Uterus (tissue), 2 donors: Measurements from ENCODE around the gene TEKT4.
"Not testable (repeated sequence)": the region's sequence is repeated elsewhere in the genome, so short reads cannot be mapped to it uniquely, and the experiment has no call there.

Source experiments
- CTCF ChIP-seq, 4 experiments: fragments of 200-600 bp in 2 of 4; fragments of 450-650 bp in 2 of 4; sonication (generic) in 2 of 4; IDR thresholded peaks; one replicate each; pipeline ENCODE4 v1.5.1; 2016 to 2019; ENCODE audit warnings: antibody characterized with exemption in 4 of 4, mild to moderate bottlenecking in 2 of 4, moderate library complexity in 1 of 4
- POLR2A ChIP-seq, 2 donors: fragments of 450-650 bp; IDR thresholded peaks; one replicate each; pipeline ENCODE4 v1.6.1; 2016; ENCODE audit warnings: antibody characterized with exemption in 2 of 2, mild to moderate bottlenecking in 1 of 2, moderate library complexity in 1 of 2

GRCh38 chr2:94858163-94858888, 12.9 kb upstream of the TEKT4 start:
- TF ChIP-seq POLR2A, CTCF (IDR thresholded peaks at IDR 0.05): not testable (repeated sequence)
